T-helper 2 cell (primary cell): ENCODE measurements around the gene CD164L2.

Experiments
- DNase-seq, 5 experiments: peaks; one replicate each; pipeline versions ENCODE4 v3.0.0 to v3.0.0-alpha.2; 2012 to 2022

Gene CD164L2

GRCh38 chr1:27345272-27345671 lies 37.9 kb downstream of the CD164L2 start:
- no peak for DNase-seq

- no peak for DNase-seq
These were observed 39.5 kb downstream of the CD164L2 start for GRCh38 chr1:27343639-27344025.

GRCh38 chr1:27342778-27343638 lies 40.1 kb downstream of the CD164L2 start:
- DNase-seq: peak; percentile 43 to 94 (median 73)

- peak in 1 of 5 experiments; percentile 81 for DNase-seq
These were observed 40.7 kb downstream of the CD164L2 start for GRCh38 chr1:27342391-27342777.

GRCh38 chr1:27341525-27342252 lies 41.4 kb downstream of the CD164L2 start, which contains the start of gene SYTL1:
TSS of gene SYTL1 (plus strand) at chr1:27342022. CDS start at chr1:27345335, 3,313 bp downstream.
- peak; percentile 22 to 85 (median 46) for DNase-seq

GRCh38 chr1:27339213-27339612 lies 43.9 kb downstream of the CD164L2 start:
- DNase-seq: no peak

GRCh38 chr1:27338751-27339150 lies 44.4 kb downstream of the CD164L2 start:
- DNase-seq: no peak

GRCh38 chr1:27336756-27337155 lies 46.4 kb downstream of the CD164L2 start:
- no peak for DNase-seq

GRCh38 chr1:27335506-27336422 lies 47.4 kb downstream of the CD164L2 start:
- DNase-seq: no peak

GRCh38 chr1:27333717-27334279 lies 49.3 kb downstream of the CD164L2 start:
- no peak for DNase-seq

- DNase-seq: peak; percentile 27 to 60 (median 47)
These were observed 50.4 kb downstream of the CD164L2 start for GRCh38 chr1:27332536-27333281.

- no peak for DNase-seq
These were observed 51.2 kb downstream of the CD164L2 start for GRCh38 chr1:27331922-27332321.

- DNase-seq: no peak
These were observed 51.7 kb downstream of the CD164L2 start for GRCh38 chr1:27331426-27331825.

- no peak for DNase-seq
These were observed 52.3 kb downstream of the CD164L2 start for GRCh38 chr1:27330786-27331185.
